HEK293 (cell line): ENCODE results near the gene RABEP2.
A peak's percentile ranks its signal among the peaks of the same experiment; 100 is the strongest.

Source experiments
- CTCF ChIA-PET: fragments of 350-600 bp; formaldehyde crosslinking; extraction: SDS; loops from one replicate; lab custom pipeline; 2021; ENCODE audit warnings: antibody characterized with exemption; lab: Yijun Ruan, JAX
- POLR2A ChIA-PET: fragments of 300-600 bp; formaldehyde crosslinking; extraction: SDS; loops from one replicate; lab custom pipeline; 2020; ENCODE audit warnings: antibody characterized with exemption, inconsistent platforms; lab: Yijun Ruan, JAX
- H3K27ac ChIP-seq: fragments of 200-500 bp; sonication (Bioruptor generic); 2 replicates; pipeline ENCODE4 v1.5.1; 2014; ENCODE audit warnings: low read depth, low read length, control low read depth, inconsistent platforms; ENCODE audit errors: extremely low read depth
- H3K36me3 ChIP-seq, 2 experiments: fragments of 200-500 bp in 1 of 2; sonication (Bioruptor generic) in 1 of 2; 1 replicate in 1 of 2; 2 replicates in 1 of 2; pipeline ENCODE4 v1.5.1; 2014 to 2017; ENCODE audit warnings: inconsistent platforms in 2 of 2, low read length in 2 of 2; ENCODE audit not compliant: control insufficient read depth in 2 of 2, insufficient read depth in 1 of 2
- H3K4me1 ChIP-seq: fragments of 200-500 bp; sonication (Bioruptor generic); 2 replicates; pipeline ENCODE4 v1.5.1; 2014; ENCODE audit warnings: mild to moderate bottlenecking, low read length, inconsistent platforms; ENCODE audit not compliant: control insufficient read depth, insufficient read depth
- H3K4me3 ChIP-seq: 2 replicates; pipeline ENCODE4 v1.5.1; 2011; ENCODE audit warnings: low read depth, mild to moderate bottlenecking, control low read depth, low read length, moderate library complexity
- H3K9me3 ChIP-seq: fragments of 200-500 bp; sonication (Bioruptor generic); 2 replicates; pipeline ENCODE4 v1.5.1; 2014; ENCODE audit warnings: low read depth, low read length, inconsistent platforms; ENCODE audit not compliant: control insufficient read depth, insufficient read depth
- HOXD13 ChIP-seq: sonication (generic); formaldehyde crosslinking; IDR thresholded peaks from 2 replicates; pipeline ENCODE4 v1.8.0; 2022; ENCODE audit warnings: missing genetic modification reagents, borderline replicate concordance
- MEIS1 ChIP-seq: sonication (generic); formaldehyde crosslinking; IDR thresholded peaks from 2 replicates; pipeline ENCODE4 v1.8.1; 2022; ENCODE audit warnings: missing genetic modification reagents, mild to moderate bottlenecking, borderline replicate concordance
- PRDM10 ChIP-seq: fragments of 450-650 bp; formaldehyde crosslinking; IDR thresholded peaks from 2 replicates; pipeline ENCODE4 v1.5.1; 2016; ENCODE audit warnings: missing biosample characterization, missing genetic modification characterization
- SALL2 ChIP-seq: fragments of 450-650 bp; formaldehyde crosslinking; IDR thresholded peaks from 2 replicates; pipeline ENCODE4 v1.5.0; 2017; ENCODE audit warnings: missing biosample characterization, mild to moderate bottlenecking, missing genetic modification characterization, borderline replicate concordance
- SP3 ChIP-seq: fragments of 450-650 bp; formaldehyde crosslinking; IDR thresholded peaks from 2 replicates; pipeline ENCODE4 v1.5.1; 2016; ENCODE audit warnings: missing biosample characterization, missing genetic modification characterization
- TCF7L2 ChIP-seq: IDR thresholded peaks from 2 replicates; pipeline ENCODE4 v1.6.1; 2011; ENCODE audit warnings: low read depth, mild to moderate bottlenecking, inconsistent platforms, low read length, moderate library complexity, borderline replicate concordance
- ZNF112 ChIP-seq: fragments of 450-650 bp; formaldehyde crosslinking; IDR thresholded peaks from 2 replicates; pipeline ENCODE4 v1.5.0; 2017; ENCODE audit warnings: missing biosample characterization, missing genetic modification characterization
- ZNF214 ChIP-seq: fragments of 450-650 bp; formaldehyde crosslinking; IDR thresholded peaks from 2 replicates; pipeline ENCODE4 v1.5.1; 2017; ENCODE audit warnings: missing biosample characterization, mild to moderate bottlenecking, missing genetic modification characterization, borderline replicate concordance
- ZNF473 ChIP-seq: fragments of 450-650 bp; formaldehyde crosslinking; IDR thresholded peaks from 2 replicates; pipeline ENCODE4 v1.5.1; 2017; ENCODE audit warnings: missing biosample characterization, missing genetic modification characterization
- ZNF48 ChIP-seq: fragments of 450-650 bp; formaldehyde crosslinking; IDR thresholded peaks from 2 replicates; pipeline ENCODE4 v1.5.1; 2016; ENCODE audit warnings: missing biosample characterization, missing genetic modification characterization
- ZNF488 ChIP-seq: fragments of 450-650 bp; formaldehyde crosslinking; IDR thresholded peaks from 2 replicates; pipeline ENCODE4 v1.5.1; 2016; ENCODE audit warnings: missing biosample characterization, missing genetic modification characterization
- ZNF560 ChIP-seq: fragments of 450-650 bp; formaldehyde crosslinking; IDR thresholded peaks from 2 replicates; pipeline ENCODE4 v1.5.1; 2017; ENCODE audit warnings: missing biosample characterization, missing genetic modification characterization, borderline replicate concordance
- ZNF600 ChIP-seq: fragments of 450-650 bp; formaldehyde crosslinking; IDR thresholded peaks from 2 replicates; pipeline ENCODE4 v1.5.1; 2016; ENCODE audit warnings: missing biosample characterization, missing genetic modification characterization
- ZNF626 ChIP-seq: fragments of 450-650 bp; sonication (Bioruptor Pico); formaldehyde crosslinking; IDR thresholded peaks from 2 replicates; pipeline ENCODE4 v1.5.1; 2018; ENCODE audit warnings: missing biosample characterization, missing genetic modification characterization, inconsistent platforms
- ZNF629 ChIP-seq: fragments of 450-650 bp; formaldehyde crosslinking; IDR thresholded peaks from 2 replicates; pipeline ENCODE4 v1.5.1; 2017; ENCODE audit warnings: missing biosample characterization, missing genetic modification characterization
- ZNF704 ChIP-seq: fragments of 450-650 bp; formaldehyde crosslinking; IDR thresholded peaks from 2 replicates; pipeline ENCODE4 v1.5.1; 2016; ENCODE audit warnings: missing biosample characterization, missing genetic modification characterization
- ZSCAN30 ChIP-seq: fragments of 450-650 bp; IDR thresholded peaks from 2 replicates; pipeline ENCODE4 v1.5.1; 2018; ENCODE audit warnings: missing biosample characterization, mild to moderate bottlenecking, missing genetic modification characterization, moderate library complexity

Gene RABEP2

GRCh38 chr16:28964496-28964895, 39.5 kb upstream of the RABEP2 start (continued):
- TF ChIP-seq ZNF112 (tag by site-specific recombination) (no peak), MEIS1 (CRISPR knock-in tag) (no peak)

GRCh38 chr16:28964072-28964471, 39.0 kb upstream of the RABEP2 start:
- no peaks in the 10 kb centered on the region for H3K9me3 ChIP-seq
- ChIA-PET CTCF (no interaction called here), POLR2A (interaction anchor here (0.9 kb wide), 1 partner anchor 14 kb away, joined by 3 read pairs; no protein-coding TSS in a partner anchor)
- H3K4me1 ChIP-seq, result no peaks in the 10 kb centered on the region
- no peak overlapping the region for H3K4me3 ChIP-seq
- peaks cover 14 to 52% of the 10 kb centered on the region in 2 experiments; a peak in 2 of 3 replicates for H3K36me3 ChIP-seq
- no peak overlapping the region for H3K27ac ChIP-seq
- TF ChIP-seq ZNF214 (tag by site-specific recombination) (no peak), ZNF704 (no peak), SALL2 (no peak), PRDM10 (tag by site-specific recombination) (no peak), ZNF629 (tag by site-specific recombination) (no peak), TCF7L2 (no peak), HOXD13 (CRISPR knock-in tag) (no peak), SP3 (tag by site-specific recombination) (no peak), ZNF626 (tag by site-specific recombination) (no peak), ZNF488 (no peak)

GRCh38 chr16:28958836-28959235, 33.8 kb upstream of the RABEP2 start:
- Histone ChIP-seq H3K4me1 (no peaks in the 10 kb centered on the region), H3K27ac (no peak overlapping the region), H3K36me3 (peaks cover 50 to 87% of the 10 kb centered on the region in 2 experiments), H3K4me3 (no peak overlapping the region), H3K9me3 (no peaks in the 10 kb centered on the region)
- CTCF ChIA-PET, result interaction anchor here (1.2 kb wide), 1 partner anchor 15 kb away, joined by 3 read pairs; no protein-coding TSS in a partner anchor
- TF ChIP-seq ZNF473 (tag by site-specific recombination) (no peak), ZSCAN30 (tag by site-specific recombination) (no peak), ZNF48 (tag by site-specific recombination) (no peak)
- TF ChIP-seq, all 188 proteins: peak for 0
- POLR2A ChIA-PET, result interaction anchor here (0.6 kb wide), 1 partner anchor 136 kb away, joined by 3 read pairs; no protein-coding TSS in a partner anchor

- Histone ChIP-seq H3K36me3 (peaks cover 56 to 87% of the 10 kb centered on the region in 2 experiments), H3K4me3 (no peak overlapping the region), H3K27ac (no peak overlapping the region), H3K4me1 (no peaks in the 10 kb centered on the region), H3K9me3 (no peaks in the 10 kb centered on the region)
- ChIA-PET POLR2A (no interaction called here), CTCF (interaction anchor here (0.6 to 1.2 kb wide), 2 partner anchors 16 to 34 kb away, joined by 3 read pairs; no protein-coding TSS in a partner anchor)
- no peak for TF ChIP-seq ZNF629 (tag by site-specific recombination)
- TF ChIP-seq ZNF560 (tag by site-specific recombination), result no peak
- 0 out of 2 replicates have a peak, but pooled peaks have one; percentile 34 for TF ChIP-seq ZNF600 (tag by site-specific recombination)
Observed at GRCh38 chr16:28958216-28958615, 33.2 kb upstream of the RABEP2 start.
